ENCODE results near the gene PSTPIP2. TPM values are rescaled to one million over a fixed set of nuclear protein-coding genes. Genes with fewer than 3 reads are reported as not detected.

The PSTPIP2 gene
- total and polyA plus RNA-seq, 4 donors: 4.0 to 14.7 (median 8.6) TPM

- Histone ChIP-seq H3K27me3 (ENCODE audit: control insufficient read depth in 4 of 4, insufficient read depth in 4 of 4, low read length in 3 of 4) (no peaks in the 10 kb centered on the region), H3K27ac (ENCODE audit: low read depth in 1 of 2, low read length in 2 of 2) (no peak overlapping the region), H3K9me3 (ENCODE audit: control insufficient read depth in 4 of 4, low read length in 3 of 4) (no peaks in the 10 kb centered on the region), H3K36me3 (ENCODE audit: control insufficient read depth in 4 of 4, insufficient read depth in 3 of 4, low read depth in 1 of 4, low read length in 3 of 4) (peaks cover 0 to 3% (median 0%) of the 10 kb centered on the region in 4 donors), H3K4me1 (ENCODE audit: control insufficient read depth in 4 of 4, insufficient read depth in 4 of 4, low read length in 3 of 4) (peaks cover 3 to 13% (median 8%) of the 10 kb centered on the region in 4 donors), H3K9ac (ENCODE audit: low read depth in 1 of 2, low read length in 2 of 2) (no peak overlapping the region), H3K4me3 (ENCODE audit: low read depth in 1 of 3, low read length in 3 of 3) (no peak overlapping the region)
- TF ChIP-seq HNF4G (IDR thresholded peaks at IDR 0.05) (peak; percentile 20), FOXA1 (IDR thresholded peaks at IDR 0.05) (no peak), GABPA (IDR thresholded peaks at IDR 0.05 in 1 of 2, conservative IDR thresholded peaks at IDR 0.05 in 1 of 2) (no peak), HNF4A (conservative IDR thresholded peaks at IDR 0.05) (peak; percentile 76 to 87), JUND (IDR thresholded peaks at IDR 0.05) (peak; percentile 36 to 52), NR2F2 (IDR thresholded peaks at IDR 0.05) (peak; percentile 79), ATF3 (IDR thresholded peaks at IDR 0.05) (no peak), EGR1 (IDR thresholded peaks at IDR 0.05; ENCODE audit: low read depth in 2 of 2) (no peak), TAF1 (conservative IDR thresholded peaks at IDR 0.05) (no peak), FOXA2 (IDR thresholded peaks at IDR 0.05) (no peak), SP1 (IDR thresholded peaks at IDR 0.05) (peak; percentile 47), YY1 (IDR thresholded peaks at IDR 0.05) (no peak), RXRA (IDR thresholded peaks at IDR 0.05) (peak; percentile 69 to 76), RAD21 (IDR thresholded peaks at IDR 0.05) (peak in 1 of 2 donors; percentile 25)
- TF ChIP-seq, protein P1, sequence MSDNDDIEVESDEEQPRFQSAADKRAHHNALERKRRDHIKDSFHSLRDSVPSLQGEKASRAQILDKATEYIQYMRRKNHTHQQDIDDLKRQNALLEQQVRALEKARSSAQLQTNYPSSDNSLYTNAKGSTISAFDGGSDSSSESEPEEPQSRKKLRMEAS (IDR thresholded peaks at IDR 0.05): no peak
- TF ChIP-seq, protein P2, sequence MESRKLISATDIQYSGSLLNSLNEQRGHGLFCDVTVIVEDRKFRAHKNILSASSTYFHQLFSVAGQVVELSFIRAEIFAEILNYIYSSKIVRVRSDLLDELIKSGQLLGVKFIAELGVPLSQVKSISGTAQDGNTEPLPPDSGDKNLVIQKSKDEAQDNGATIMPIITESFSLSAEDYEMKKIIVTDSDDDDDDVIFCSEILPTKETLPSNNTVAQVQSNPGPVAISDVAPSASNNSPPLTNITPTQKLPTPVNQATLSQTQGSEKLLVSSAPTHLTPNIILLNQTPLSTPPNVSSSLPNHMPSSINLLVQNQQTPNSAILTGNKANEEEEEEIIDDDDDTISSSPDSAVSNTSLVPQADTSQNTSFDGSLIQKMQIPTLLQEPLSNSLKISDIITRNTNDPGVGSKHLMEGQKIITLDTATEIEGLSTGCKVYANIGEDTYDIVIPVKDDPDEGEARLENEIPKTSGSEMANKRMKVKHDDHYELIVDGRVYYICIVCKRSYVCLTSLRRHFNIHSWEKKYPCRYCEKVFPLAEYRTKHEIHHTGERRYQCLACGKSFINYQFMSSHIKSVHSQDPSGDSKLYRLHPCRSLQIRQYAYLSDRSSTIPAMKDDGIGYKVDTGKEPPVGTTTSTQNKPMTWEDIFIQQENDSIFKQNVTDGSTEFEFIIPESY (IDR thresholded peaks at IDR 0.05): no peak
- TF ChIP-seq, protein P3, sequence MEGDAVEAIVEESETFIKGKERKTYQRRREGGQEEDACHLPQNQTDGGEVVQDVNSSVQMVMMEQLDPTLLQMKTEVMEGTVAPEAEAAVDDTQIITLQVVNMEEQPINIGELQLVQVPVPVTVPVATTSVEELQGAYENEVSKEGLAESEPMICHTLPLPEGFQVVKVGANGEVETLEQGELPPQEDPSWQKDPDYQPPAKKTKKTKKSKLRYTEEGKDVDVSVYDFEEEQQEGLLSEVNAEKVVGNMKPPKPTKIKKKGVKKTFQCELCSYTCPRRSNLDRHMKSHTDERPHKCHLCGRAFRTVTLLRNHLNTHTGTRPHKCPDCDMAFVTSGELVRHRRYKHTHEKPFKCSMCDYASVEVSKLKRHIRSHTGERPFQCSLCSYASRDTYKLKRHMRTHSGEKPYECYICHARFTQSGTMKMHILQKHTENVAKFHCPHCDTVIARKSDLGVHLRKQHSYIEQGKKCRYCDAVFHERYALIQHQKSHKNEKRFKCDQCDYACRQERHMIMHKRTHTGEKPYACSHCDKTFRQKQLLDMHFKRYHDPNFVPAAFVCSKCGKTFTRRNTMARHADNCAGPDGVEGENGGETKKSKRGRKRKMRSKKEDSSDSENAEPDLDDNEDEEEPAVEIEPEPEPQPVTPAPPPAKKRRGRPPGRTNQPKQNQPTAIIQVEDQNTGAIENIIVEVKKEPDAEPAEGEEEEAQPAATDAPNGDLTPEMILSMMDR (IDR thresholded peaks at IDR 0.05; ENCODE audit: low read depth, low read length, missing input control): no peak
- TF ChIP-seq, protein P4, sequence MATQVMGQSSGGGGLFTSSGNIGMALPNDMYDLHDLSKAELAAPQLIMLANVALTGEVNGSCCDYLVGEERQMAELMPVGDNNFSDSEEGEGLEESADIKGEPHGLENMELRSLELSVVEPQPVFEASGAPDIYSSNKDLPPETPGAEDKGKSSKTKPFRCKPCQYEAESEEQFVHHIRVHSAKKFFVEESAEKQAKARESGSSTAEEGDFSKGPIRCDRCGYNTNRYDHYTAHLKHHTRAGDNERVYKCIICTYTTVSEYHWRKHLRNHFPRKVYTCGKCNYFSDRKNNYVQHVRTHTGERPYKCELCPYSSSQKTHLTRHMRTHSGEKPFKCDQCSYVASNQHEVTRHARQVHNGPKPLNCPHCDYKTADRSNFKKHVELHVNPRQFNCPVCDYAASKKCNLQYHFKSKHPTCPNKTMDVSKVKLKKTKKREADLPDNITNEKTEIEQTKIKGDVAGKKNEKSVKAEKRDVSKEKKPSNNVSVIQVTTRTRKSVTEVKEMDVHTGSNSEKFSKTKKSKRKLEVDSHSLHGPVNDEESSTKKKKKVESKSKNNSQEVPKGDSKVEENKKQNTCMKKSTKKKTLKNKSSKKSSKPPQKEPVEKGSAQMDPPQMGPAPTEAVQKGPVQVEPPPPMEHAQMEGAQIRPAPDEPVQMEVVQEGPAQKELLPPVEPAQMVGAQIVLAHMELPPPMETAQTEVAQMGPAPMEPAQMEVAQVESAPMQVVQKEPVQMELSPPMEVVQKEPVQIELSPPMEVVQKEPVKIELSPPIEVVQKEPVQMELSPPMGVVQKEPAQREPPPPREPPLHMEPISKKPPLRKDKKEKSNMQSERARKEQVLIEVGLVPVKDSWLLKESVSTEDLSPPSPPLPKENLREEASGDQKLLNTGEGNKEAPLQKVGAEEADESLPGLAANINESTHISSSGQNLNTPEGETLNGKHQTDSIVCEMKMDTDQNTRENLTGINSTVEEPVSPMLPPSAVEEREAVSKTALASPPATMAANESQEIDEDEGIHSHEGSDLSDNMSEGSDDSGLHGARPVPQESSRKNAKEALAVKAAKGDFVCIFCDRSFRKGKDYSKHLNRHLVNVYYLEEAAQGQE (IDR thresholded peaks at IDR 0.05): no peak
- DNase-seq (ENCODE audit: low spot score): no peak
- 52% methylated on average over 9 of the region's 9 CpGs for WGBS
These were observed 34.4 kb downstream of the PSTPIP2 start for GRCh38 chr18:46037512-46038305.
